ENCODE measurements around the gene TSHZ1. TPM values are rescaled to one million over a fixed set of nuclear protein-coding genes. Genes with fewer than 3 reads are reported as not detected.

TSHZ1 gene
- total RNA-seq, 1 donor from 2014 or later: 16.3 TPM

DNA sequence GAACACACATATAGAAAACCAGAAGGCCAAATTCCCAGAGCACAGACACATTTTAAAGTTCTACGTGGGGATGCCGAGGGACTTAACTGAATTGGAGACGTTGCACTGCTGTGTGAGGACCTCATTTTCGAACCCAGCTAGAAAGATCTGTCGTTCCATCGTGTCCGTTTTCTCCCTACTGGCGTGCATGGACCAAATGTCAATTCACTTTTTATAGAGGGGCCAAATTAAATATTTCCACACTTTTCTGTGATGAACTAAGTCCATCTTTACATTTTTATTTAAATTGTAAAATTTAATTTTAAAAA is 692 bp upstream of the TSHZ1 start:
- Mint-ChIP-seq H3K4me1 (ENCODE audit: unreplicated experiment) (peaks cover 51% of the 10 kb centered on the region), H3K4me3 (ENCODE audit: unreplicated experiment) (peak overlapping the region; percentile 98), H3K36me3 (ENCODE audit: low read depth, unreplicated experiment) (peaks cover 17% of the 10 kb centered on the region), H3K9me3 (ENCODE audit: unreplicated experiment) (no peaks in the 10 kb centered on the region), H3K27me3 (ENCODE audit: unreplicated experiment) (peaks cover 31% of the 10 kb centered on the region), H3K27ac (ENCODE audit: unreplicated experiment) (peak overlapping the region; percentile 92)
- TF ChIP-seq, protein P1, sequence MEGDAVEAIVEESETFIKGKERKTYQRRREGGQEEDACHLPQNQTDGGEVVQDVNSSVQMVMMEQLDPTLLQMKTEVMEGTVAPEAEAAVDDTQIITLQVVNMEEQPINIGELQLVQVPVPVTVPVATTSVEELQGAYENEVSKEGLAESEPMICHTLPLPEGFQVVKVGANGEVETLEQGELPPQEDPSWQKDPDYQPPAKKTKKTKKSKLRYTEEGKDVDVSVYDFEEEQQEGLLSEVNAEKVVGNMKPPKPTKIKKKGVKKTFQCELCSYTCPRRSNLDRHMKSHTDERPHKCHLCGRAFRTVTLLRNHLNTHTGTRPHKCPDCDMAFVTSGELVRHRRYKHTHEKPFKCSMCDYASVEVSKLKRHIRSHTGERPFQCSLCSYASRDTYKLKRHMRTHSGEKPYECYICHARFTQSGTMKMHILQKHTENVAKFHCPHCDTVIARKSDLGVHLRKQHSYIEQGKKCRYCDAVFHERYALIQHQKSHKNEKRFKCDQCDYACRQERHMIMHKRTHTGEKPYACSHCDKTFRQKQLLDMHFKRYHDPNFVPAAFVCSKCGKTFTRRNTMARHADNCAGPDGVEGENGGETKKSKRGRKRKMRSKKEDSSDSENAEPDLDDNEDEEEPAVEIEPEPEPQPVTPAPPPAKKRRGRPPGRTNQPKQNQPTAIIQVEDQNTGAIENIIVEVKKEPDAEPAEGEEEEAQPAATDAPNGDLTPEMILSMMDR (IDR thresholded peaks at IDR 0.05; ENCODE audit: unreplicated experiment): no peak
- peak; percentile 13 for DNase-seq (ENCODE audit: low spot score)

DNA sequence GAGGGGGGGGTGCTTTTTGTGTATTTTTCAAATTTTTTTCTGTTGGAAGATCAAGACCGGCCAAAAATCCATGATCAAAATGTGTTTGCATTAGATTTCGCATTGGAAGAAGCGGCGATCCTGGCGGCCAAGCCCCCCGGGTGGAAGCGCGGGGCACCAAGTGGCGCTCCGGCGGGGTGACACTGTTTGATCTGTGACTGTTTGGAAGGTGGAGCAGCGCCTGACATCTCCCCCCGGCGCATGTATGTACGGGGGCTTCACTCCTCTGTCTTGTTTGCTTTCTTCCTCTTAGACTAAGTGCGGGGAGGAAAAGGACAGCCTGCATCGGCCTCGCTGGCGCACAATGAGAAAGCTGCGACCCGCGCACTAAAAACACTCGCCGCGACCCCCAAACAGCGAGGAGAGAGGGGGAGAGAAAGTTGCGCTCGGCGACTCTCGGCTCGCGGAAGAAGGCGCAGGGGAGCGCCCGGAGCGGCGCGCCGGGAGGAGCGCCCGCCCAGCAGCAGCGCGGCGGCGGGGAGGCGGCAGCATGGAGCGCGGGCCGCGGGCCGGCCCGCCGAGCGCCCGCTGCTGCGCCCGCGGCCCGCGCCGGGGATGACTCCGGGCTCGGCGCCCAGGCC is 515 bp downstream of the TSHZ1 start:
- Mint-ChIP-seq H3K4me1 (ENCODE audit: unreplicated experiment) (peaks cover 40% of the 10 kb centered on the region), H3K9me3 (ENCODE audit: unreplicated experiment) (no peaks in the 10 kb centered on the region), H3K27me3 (ENCODE audit: unreplicated experiment) (peaks cover 28% of the 10 kb centered on the region), H3K36me3 (ENCODE audit: low read depth, unreplicated experiment) (peaks cover 17% of the 10 kb centered on the region), H3K27ac (ENCODE audit: unreplicated experiment) (peak overlapping the region; percentile 92), H3K4me3 (ENCODE audit: unreplicated experiment) (peak overlapping the region; percentile 98)
- DNase-seq (ENCODE audit: low spot score): peak; percentile 39
- TF ChIP-seq, protein P1 (IDR thresholded peaks at IDR 0.05; ENCODE audit: unreplicated experiment): no peak

DNA sequence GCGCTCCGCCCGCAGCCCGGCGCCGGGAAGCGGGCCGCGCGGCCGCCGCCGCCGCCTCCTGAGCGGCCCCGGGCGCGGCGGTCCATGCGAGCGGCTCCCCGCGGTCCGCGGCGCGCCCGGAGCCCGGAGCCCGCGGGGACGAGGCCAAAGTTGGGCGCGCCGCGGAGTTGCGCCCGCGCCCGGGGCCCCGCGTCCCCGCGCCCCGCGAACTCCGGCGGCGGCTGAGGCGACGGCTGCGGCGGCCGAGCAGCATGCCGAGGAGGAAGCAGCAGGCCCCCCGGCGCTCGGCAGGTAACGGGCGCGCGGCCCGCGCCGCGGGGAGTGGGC is 992 bp downstream of the TSHZ1 start:
- Mint-ChIP-seq H3K36me3 (ENCODE audit: low read depth, unreplicated experiment) (peaks cover 17% of the 10 kb centered on the region), H3K27ac (ENCODE audit: unreplicated experiment) (no peak overlapping the region), H3K4me3 (ENCODE audit: unreplicated experiment) (no peak overlapping the region), H3K9me3 (ENCODE audit: unreplicated experiment) (no peaks in the 10 kb centered on the region), H3K27me3 (ENCODE audit: unreplicated experiment) (peaks cover 28% of the 10 kb centered on the region), H3K4me1 (ENCODE audit: unreplicated experiment) (peaks cover 40% of the 10 kb centered on the region)
- DNase-seq (ENCODE audit: low spot score): no peak
- TF ChIP-seq, protein P1 (IDR thresholded peaks at IDR 0.05; ENCODE audit: unreplicated experiment): no peak

DNA sequence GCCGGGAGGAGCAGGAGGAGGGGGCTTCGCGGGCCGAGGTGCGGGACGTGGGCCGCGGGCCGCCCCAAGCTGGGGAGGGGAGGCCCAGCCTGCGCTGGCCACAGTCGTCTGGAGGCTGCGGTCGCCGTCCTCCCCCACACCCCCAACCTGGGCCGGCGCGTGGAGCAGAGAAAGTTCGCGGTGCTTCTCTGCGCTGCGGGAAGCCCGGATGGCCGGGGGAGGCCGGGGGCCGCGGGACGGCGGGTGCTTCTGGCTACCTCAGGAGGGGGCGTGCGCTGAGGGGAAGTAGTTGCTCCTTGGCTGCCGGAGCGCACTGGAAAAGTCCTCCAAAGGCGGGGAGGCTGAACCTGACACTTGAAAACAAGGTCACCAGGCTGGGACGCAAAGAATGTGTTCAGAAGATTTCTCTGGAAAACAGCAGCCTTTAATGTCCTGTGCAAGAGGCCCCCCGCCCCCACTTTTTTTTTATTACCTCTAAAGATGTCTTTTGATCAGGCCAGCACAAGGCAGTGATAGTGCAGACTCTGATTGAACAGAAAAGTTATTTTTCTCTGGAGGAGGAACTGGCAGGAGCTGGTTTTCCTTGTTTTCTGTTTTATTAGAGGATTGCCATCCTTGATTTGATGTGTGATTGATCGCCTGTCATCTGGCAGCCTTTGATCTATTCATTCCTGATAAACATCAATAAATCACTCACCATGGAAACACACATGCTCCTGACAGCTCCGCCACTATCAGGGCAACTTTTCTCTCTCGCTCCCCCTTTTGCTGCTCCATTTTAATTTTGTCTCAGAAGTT is 1.6 kb downstream of the TSHZ1 start:
- Mint-ChIP-seq H3K27me3 (ENCODE audit: unreplicated experiment) (peaks cover 28% of the 10 kb centered on the region), H3K9me3 (ENCODE audit: unreplicated experiment) (no peaks in the 10 kb centered on the region), H3K36me3 (ENCODE audit: low read depth, unreplicated experiment) (peaks cover 17% of the 10 kb centered on the region), H3K4me1 (ENCODE audit: unreplicated experiment) (peaks cover 39% of the 10 kb centered on the region), H3K27ac (ENCODE audit: unreplicated experiment) (peak overlapping the region; percentile 74), H3K4me3 (ENCODE audit: unreplicated experiment) (peak overlapping the region; percentile 95)
- TF ChIP-seq, protein P1 (IDR thresholded peaks at IDR 0.05; ENCODE audit: unreplicated experiment): no peak
- DNase-seq (ENCODE audit: low spot score): peak; percentile 49

DNA sequence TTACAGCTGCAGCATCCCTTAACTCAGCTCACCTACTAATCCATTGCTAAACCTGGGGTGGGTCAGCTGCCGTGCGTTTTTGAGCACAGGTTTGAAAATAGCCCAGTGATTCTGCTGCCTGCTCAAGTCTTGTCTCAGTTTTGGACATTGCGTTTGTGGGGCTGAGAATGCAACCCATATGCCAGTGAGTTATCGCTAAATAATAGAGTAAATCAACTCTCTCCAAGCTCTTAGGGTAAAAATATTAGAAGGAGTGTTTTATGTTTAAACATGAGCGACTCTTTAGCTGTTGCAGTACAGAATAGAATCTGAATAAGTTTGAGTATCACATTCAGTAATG is 2.1 kb downstream of the TSHZ1 start:
- no peak for DNase-seq (ENCODE audit: low spot score)
- Mint-ChIP-seq H3K27me3 (ENCODE audit: unreplicated experiment) (peaks cover 22% of the 10 kb centered on the region), H3K9me3 (ENCODE audit: unreplicated experiment) (no peaks in the 10 kb centered on the region), H3K27ac (ENCODE audit: unreplicated experiment) (peak overlapping the region; percentile 74), H3K36me3 (ENCODE audit: low read depth, unreplicated experiment) (peaks cover 17% of the 10 kb centered on the region), H3K4me1 (ENCODE audit: unreplicated experiment) (peaks cover 33% of the 10 kb centered on the region), H3K4me3 (ENCODE audit: unreplicated experiment) (peak overlapping the region; percentile 95)
- TF ChIP-seq, protein P1 (IDR thresholded peaks at IDR 0.05; ENCODE audit: unreplicated experiment): no peak
